Erythroblast (primary cell): ENCODE results near the gene RASGRP3.

Source experiments
- DNase-seq, 2 experiments: peaks; one replicate each; lab custom pipeline; 2025; lab: John Stamatoyannopoulos, UW
- GATA1 ChIP-seq: IDR thresholded peaks from 2 replicates; pipeline ENCODE4 v1.6.1; 2011; ENCODE audit warnings: low read depth, mild to moderate bottlenecking, control low read depth, low read length, moderate library complexity
- POLR2A ChIP-seq: IDR thresholded peaks from 2 replicates; pipeline ENCODE4 v1.6.1; 2011; ENCODE audit warnings: mild to moderate bottlenecking, low read length

RASGRP3 gene

DNA sequence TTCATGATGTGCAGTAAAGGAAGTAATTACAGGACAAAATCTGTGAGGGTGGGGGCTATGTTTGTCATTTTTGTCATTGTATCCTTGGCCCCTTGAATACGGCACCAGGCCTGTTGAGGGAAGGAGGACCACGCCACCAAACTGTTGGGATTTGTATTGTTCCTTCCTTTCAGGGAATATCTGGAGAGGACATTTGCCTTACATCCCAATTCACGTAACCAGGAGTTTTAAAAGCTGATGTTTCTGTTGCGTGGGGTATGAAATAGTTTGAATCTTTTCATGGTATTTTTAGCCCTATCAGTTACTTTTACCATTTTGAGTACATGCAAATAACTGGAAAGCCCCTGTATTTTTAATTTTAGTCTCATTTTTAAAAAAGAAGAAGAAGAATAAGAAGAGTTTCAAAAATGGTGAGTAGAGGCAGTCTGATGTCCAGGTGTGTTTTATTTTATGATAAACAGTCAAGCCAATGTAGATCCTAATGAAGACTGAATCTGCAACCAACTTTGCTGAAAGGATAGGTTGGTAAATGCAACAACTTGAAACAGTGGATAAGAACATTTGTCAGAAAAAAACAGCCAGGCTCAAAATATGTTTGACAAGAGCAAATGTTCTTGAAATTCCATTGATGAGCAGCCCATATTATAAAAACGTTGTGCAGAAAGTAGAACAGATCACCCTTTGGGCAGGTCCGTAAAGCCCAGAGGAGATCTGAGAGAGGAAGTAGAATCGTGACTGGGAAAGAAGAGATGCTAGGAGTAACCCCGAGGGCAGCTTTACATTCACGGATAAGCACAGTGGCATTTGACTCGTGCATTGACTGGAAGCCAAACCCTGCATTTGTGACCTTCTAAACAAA is 54.5 kb downstream of the RASGRP3 start:
- no peak for DNase-seq
- no peak for TF ChIP-seq POLR2A
- TF ChIP-seq GATA1 = no peak

DNA sequence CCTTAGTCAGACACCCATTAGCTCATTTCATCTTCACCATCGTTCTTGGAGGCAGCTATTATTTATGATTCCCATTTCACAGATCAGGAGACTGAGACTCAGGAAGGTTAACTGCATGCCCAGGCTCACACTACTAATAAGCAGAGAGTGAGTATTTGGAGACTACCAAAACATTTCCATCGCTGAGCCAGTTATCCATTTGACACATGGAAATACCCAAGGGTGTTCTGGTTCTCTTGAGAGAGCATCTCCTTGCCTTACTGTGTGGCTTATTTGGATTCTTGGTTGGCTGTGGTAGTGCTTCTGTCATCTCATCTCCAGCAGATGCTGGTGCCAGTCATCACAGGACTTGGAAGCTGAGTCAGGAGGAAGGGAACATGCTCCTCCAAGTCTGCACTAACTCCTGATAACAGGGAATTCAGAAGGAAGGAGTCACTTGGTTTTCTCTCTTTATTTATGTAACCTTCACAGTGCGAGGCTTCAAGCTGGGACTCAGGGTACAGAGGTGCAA is 55.2 kb downstream of the RASGRP3 start:
- no peak for TF ChIP-seq GATA1
- DNase-seq = no peak

DNA sequence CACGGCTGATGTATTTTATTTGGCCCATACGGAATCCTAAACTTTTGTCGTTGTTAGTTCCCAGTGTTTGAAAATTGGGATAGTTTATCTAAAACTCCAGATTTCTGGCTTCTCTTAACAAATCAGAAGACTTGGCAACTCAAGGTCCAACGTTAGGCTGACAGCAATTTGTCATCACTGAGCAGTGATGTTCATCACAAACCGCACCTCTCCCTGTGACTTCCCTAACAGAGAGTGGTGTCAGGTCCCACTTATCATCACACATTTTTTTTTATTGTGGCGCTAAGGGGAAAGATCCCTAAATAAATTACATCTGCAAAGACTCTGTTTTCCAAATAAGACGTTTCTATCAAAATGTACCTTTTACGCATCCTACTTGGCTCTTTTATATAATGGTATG is 55.7 kb downstream of the RASGRP3 start:
- DNase-seq = no peak
- no peak for TF ChIP-seq POLR2A
- TF ChIP-seq GATA1 = no peak

DNA sequence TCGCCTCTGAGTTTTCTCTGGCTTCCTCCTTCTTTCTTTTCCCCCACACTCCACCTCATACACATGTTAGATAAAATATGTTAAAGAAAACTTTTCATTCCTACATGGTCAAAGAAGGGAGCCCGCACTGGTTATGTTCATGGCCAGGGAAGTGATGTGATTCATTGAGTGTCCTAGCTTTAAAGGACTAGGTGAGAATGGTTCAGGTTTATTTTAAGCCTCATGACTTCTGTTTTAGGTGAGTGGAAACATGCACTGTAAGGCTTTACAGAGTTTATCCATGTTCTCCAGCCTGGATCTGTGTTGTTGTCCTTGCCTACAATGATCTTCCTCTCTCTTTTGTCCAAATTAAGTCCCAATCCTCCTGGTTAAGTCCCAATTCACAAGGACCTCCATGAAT is 56.5 kb downstream of the RASGRP3 start:
- TF ChIP-seq GATA1 = no peak
- no peak for TF ChIP-seq POLR2A

DNA sequence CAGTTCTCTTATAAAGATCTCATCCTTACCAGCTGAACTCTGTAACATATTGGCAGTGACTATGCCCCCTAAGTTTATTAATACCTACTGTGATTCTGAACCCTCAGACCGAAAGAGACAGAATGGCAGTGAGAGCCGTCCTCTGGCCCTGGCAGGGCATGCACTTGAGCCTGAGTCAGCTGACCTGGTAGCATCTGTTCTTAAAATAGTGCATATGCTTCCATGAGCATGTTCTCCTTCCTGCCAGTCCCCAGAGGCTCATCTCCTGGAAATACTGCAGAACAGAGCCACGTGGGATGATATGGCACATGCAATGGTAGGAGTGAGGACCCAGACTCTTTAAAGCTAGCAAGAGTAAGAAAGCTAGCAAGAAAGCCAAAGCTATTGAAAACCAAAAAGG is 59.0 kb downstream of the RASGRP3 start:
- DNase-seq = no peak
- TF ChIP-seq GATA1 = no peak
- no peak for TF ChIP-seq POLR2A

More for the DNA sequence above, 56.5 kb downstream of the RASGRP3 start:
- no peak for DNase-seq

DNA sequence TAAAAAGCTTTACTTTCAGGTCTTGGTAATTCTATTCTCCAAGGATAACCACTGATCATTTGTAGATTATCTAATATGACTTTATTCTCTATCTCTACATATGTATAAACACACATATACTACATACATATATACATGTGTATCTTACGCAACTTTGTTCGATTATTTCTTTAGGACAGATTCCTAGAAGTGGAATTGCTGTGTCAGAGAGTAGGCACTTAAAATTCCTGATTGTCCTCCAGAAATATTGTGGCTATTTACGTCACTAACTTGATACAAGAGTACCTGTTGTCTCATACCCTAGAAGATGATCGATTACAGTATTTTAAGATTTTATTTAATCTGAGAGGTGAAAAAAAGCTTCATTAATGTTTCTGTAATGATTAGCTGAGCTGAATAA is 64.8 kb downstream of the RASGRP3 start:
- TF ChIP-seq GATA1 (no peak), POLR2A (no peak)
- no peak for DNase-seq

DNA sequence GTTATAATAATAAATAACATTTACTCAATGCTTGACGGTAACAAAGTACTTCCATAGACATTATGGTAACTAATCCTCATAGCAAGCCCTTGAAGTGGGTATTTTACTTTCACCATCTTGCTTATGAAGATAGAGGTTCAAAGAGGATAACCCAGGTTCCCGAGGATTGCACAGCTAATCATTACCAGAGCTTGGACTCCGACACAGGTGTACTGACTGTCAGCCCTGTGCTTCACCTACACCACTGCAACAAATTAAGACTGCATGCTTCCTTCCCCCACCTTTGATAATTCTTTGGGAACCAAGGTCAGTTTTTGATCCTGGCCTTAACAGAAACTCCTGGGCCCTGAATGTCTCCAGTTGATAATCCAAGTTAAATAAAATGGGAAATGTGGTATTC is 73.8 kb downstream of the RASGRP3 start:
- TF ChIP-seq POLR2A (no peak), GATA1 (no peak)
- no peak for DNase-seq

DNA sequence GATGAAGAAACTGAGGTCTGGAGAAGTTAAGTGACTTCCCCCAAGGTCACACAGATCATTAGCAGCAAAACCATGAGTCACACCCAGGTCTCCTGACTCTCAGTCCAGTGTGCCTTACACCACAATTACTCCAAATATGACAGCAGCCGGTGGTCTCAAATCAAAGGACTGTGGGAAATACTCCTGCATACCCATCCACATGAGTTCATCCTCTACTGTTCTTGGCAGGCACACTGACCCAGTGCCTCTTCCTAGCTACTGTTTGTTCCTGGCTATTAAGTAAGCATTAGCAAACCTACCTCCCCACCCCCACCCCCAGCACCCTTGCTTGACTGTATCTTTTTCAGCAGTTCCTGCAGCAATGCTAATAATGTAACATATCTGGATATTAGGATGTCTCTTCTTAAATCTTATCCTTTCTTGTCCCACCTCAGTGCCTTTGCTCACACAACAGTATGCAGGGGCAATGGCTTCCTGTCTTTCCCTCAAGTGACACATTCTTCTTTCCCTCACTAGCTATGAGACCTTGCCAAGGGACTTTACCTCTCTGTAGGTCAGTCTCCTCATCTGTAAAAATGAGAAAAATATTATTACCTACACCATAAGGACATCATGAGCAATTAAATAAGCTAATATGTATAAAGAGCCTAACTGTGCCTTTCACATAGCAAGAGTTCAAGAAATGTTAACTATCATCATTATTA is 76.5 kb downstream of the RASGRP3 start:
- TF ChIP-seq POLR2A (no peak), GATA1 (no peak)
- DNase-seq = no peak

DNA sequence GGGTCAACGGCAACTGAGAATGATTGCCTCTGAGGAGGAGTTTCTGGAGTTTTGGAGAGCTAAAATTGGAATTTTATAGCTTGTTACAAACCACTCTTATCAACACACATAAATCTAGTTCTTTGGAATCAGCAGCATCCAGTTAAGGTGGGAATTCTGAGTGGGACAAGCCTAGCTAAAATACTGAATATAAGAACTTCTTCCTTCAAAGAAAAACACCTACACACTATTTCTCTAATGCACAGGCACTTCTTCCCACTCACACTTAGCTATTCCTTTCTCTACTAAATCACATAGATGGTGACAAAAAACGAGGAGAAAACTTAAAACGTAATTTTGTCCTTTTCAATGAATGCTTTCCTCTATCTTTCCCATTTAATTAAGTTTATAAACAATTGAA is 79.2 kb downstream of the RASGRP3 start:
- no peak for TF ChIP-seq POLR2A
- no peak for TF ChIP-seq GATA1
- DNase-seq = no peak

DNA sequence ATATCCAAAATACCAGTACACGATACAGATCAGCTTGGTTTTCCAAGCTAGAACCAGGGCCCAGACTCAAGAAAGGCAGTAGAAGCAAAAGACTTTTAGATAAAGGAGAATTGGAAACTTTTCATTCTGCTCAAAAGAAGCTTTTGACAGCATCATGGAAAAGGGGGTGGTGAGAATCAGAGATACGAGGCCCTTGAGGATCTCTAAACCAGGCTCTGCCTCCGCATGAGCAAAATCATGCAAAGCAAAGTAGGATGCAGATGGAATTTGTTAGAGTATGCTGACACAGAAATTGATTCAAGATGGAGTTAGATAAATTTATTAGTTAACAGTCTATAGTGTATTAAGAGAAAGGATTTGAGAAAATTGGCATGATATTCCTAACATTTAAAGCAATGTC is 82.9 kb downstream of the RASGRP3 start:
- TF ChIP-seq POLR2A (no peak), GATA1 (no peak)

DNA sequence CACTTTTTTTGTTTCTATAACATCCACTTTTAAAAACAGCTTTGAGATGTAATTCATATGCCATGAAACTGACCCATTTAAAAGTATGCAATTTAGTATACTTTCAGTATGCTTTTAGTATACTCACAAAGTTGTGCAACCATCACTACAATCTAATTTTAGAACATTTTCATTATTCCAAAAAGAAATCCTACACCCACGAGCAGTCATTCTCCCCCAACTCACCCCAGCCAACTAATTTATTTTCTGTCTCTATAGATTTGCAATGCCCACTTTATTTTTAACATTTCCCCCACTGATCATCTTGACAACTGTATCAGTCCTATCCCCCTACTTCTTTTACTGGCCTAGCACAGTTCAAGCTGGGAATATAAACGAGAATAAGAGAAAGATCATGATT is 83.6 kb downstream of the RASGRP3 start:
- TF ChIP-seq POLR2A = no peak
- TF ChIP-seq GATA1 = no peak
- no peak for DNase-seq

More for the DNA sequence above, 82.9 kb downstream of the RASGRP3 start:
- DNase-seq = no peak

DNA sequence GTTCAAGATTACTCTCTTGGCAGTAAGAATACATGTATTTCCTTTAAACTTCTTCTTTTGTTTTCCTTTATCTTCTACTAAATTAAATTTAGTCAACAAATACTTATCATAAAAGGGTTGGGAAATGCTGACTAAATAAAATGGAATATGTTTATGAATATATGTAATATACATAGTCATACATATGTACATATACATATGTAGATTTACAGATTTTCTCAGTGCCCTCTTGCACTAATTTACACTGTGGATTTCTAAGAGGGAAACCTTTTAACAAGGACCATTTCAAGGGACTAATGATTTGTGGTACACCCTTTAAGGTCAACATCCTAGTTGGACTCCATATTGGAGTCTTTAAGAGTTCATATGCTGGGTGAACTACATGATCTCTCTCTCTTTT is 85.4 kb downstream of the RASGRP3 start:
- no peak for DNase-seq
- no peak for TF ChIP-seq GATA1
- TF ChIP-seq POLR2A = no peak

DNA sequence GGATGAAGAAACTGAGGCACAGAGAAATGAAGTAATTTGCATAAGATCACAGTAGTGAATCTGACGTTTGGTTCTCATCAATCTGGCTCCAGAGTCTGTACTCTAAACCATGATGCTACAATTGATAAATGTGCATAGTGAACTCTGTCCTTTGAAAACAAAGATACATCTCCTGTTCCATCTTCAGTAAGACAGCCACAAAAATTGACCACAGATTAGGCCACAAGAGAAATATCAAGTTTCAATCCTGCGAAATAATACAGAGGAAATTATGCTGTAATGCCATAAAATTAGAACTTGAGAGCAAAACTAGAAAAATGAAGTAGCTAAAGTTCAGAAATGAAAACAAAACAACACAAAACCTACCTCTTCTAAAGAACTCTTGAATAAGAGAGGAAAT is 94.2 kb downstream of the RASGRP3 start:
- TF ChIP-seq GATA1 = no peak
- TF ChIP-seq POLR2A = no peak
- no peak for DNase-seq

DNA sequence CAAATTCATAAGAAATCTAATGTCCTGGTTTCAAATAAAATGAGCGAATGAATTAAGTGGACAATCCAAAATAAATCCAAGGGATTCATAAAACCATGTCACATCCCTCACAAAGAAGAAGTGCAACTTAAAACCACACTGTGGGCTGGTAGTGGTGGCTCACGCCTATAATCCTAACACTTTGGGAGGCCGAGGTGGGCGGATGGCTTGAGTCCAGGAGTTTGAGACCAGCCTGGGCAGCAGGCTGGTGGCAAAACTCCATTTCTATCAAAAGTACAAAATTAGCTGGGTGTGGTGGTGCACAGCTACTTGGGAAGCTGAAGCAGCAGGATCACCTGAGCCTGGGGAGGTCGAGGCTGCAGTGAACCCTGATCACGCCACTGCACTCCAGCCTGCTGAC is 97.2 kb downstream of the RASGRP3 start:
- DNase-seq = no peak
- no peak for TF ChIP-seq GATA1
- no peak for TF ChIP-seq POLR2A
